Endothelial cell of umbilical vein (primary cell): ENCODE data around the gene DGAT2. TPM values are rescaled to one million over a fixed set of nuclear protein-coding genes. Genes with fewer than 3 reads are reported as not detected.

ENCODE experiments used
- BruUV-seq: library from RNA; stranded (reverse); fragments of 400-500 nt; replicated peaks from 2 replicates; lab custom pipeline; 2021; lab: Mats Ljungman, UMichigan
- CTCF ChIA-PET: fragments of 300-600, 350-600 bp; sonication (Branson Sonifier 250); formaldehyde crosslinking; loops from one replicate; lab custom pipeline; 2021; ENCODE audit warnings: antibody characterized with exemption, inconsistent platforms; lab: Charles Lee
- POLR2A ChIA-PET: fragments of 300-600, 350-600 bp; sonication (Branson Sonifier 250); formaldehyde crosslinking; loops from one replicate; lab custom pipeline; 2021; ENCODE audit warnings: antibody characterized with exemption, inconsistent platforms; lab: Charles Lee
- DNase-seq: peaks from one replicate; pipeline ENCODE4 v3.0.0-alpha.2; 2011; ENCODE audit warnings: low read depth, low spot score
- FAIRE-seq: peaks from 2 replicates; lab custom pipeline; 2011; peaks lifted over from hg19 to GRCh38; lab: Jason Lieb, UNC
- H2AFZ ChIP-seq: 2 replicates; pipeline ENCODE4 v1.6.0; 2012; ENCODE audit warnings: low read depth, low read length, control low read depth, inconsistent platforms
- H3K27ac ChIP-seq: 2 replicates; pipeline ENCODE4 v1.5.1; 2011; ENCODE audit warnings: low read depth, mild to moderate bottlenecking, control low read depth, low read length, moderate library complexity; ENCODE audit not compliant: insufficient read depth
- H3K27me3 ChIP-seq, 2 experiments: 2 replicates each; pipeline versions ENCODE4 v1.6.0 to v1.6.1; 2011; ENCODE audit warnings: low read length in 2 of 2, mixed read lengths in 1 of 2; ENCODE audit not compliant: control insufficient read depth in 2 of 2, insufficient read depth in 2 of 2
- H3K36me3 ChIP-seq, 2 experiments: 2 replicates in 1 of 2; 3 replicates in 1 of 2; pipeline ENCODE4 v1.5.1; 2011; ENCODE audit warnings: low read length in 2 of 2, mild to moderate bottlenecking in 1 of 2, moderate library complexity in 1 of 2; ENCODE audit not compliant: control insufficient read depth in 2 of 2, insufficient read depth in 2 of 2; ENCODE audit errors: extremely low read depth in 1 of 2
- H3K4me1 ChIP-seq: 3 replicates; pipeline ENCODE4 v1.5.1; 2011; ENCODE audit warnings: mild to moderate bottlenecking, low read length; ENCODE audit not compliant: control insufficient read depth, insufficient read depth; ENCODE audit errors: extremely low read depth
- H3K4me2 ChIP-seq: 2 replicates; pipeline ENCODE4 v1.6.1; 2011; ENCODE audit warnings: low read length, control low read depth, mixed read lengths; ENCODE audit not compliant: insufficient read depth
- H3K4me3 ChIP-seq, 3 experiments: fragments of 200-600 bp in 1 of 3; sonication (generic), shearing (Covaris generic) in 1 of 3; replicated peaks in 1 of 3; 2 replicates each; pipeline ENCODE4 v1.5.1; 2011 to 2016; ENCODE audit warnings: control low read depth in 3 of 3, low read length in 3 of 3, mild to moderate bottlenecking in 2 of 3, inconsistent platforms in 1 of 3, low read depth in 1 of 3, moderate library complexity in 1 of 3; ENCODE audit not compliant: insufficient read depth in 1 of 3
- H3K79me2 ChIP-seq: 2 replicates; pipeline ENCODE4 v1.6.0; 2012; ENCODE audit warnings: low read length, inconsistent platforms; ENCODE audit not compliant: control insufficient read depth, insufficient read depth
- H3K9ac ChIP-seq: replicated peaks from 2 replicates; pipeline ENCODE3; 2011; ENCODE audit warnings: low read length, control low read depth; ENCODE audit not compliant: insufficient read depth; ENCODE audit errors: extremely low read depth
- H3K9me1 ChIP-seq: replicated peaks from 3 replicates; pipeline ENCODE4 v1.6.0; 2011; ENCODE audit warnings: mild to moderate bottlenecking, low read length; ENCODE audit not compliant: control insufficient read depth, insufficient read depth; ENCODE audit errors: extremely low read depth
- H3K9me3 ChIP-seq: replicated peaks from 2 replicates; pipeline ENCODE4 v1.5.1; 2012; ENCODE audit warnings: low read length, inconsistent platforms; ENCODE audit not compliant: control insufficient read depth, insufficient read depth
- H4K20me1 ChIP-seq: replicated peaks from 2 replicates; pipeline ENCODE3; 2011; ENCODE audit warnings: mild to moderate bottlenecking, low read length; ENCODE audit not compliant: control insufficient read depth, insufficient read depth; ENCODE audit errors: extremely low read depth
- CTCF ChIP-seq, 2 donors: IDR thresholded peaks; 1 replicate in 1 of 2; 2 replicates in 1 of 2; pipeline ENCODE4 v1.5.1; 2011; ENCODE audit warnings: low read length in 2 of 2, mild to moderate bottlenecking in 2 of 2, moderate library complexity in 2 of 2, control low read depth in 1 of 2, inconsistent platforms in 1 of 2, low read depth in 1 of 2; ENCODE audit not compliant: insufficient read depth in 1 of 2; ENCODE audit errors: extremely low read depth in 1 of 2
- EZH2 ChIP-seq: IDR thresholded peaks from 2 replicates; pipeline ENCODE4 v1.6.1; 2012; ENCODE audit warnings: borderline replicate concordance, low read depth, mild to moderate bottlenecking, moderate library complexity, low read length, inconsistent platforms; ENCODE audit not compliant: severe bottlenecking
- FOS ChIP-seq: IDR thresholded peaks from 2 replicates; pipeline ENCODE4 v1.6.1; 2011; ENCODE audit warnings: mild to moderate bottlenecking, low read length, moderate library complexity, borderline replicate concordance; ENCODE audit not compliant: insufficient read depth
- GATA2 ChIP-seq: IDR thresholded peaks from 2 replicates; pipeline ENCODE4 v1.7.0; 2011; ENCODE audit warnings: low read depth, mild to moderate bottlenecking, moderate library complexity, mixed read lengths, low read length; ENCODE audit not compliant: insufficient read length, insufficient read depth
- JUN ChIP-seq: IDR thresholded peaks from 2 replicates; pipeline ENCODE4 v1.6.1; 2011; ENCODE audit warnings: borderline replicate concordance, low read depth; ENCODE audit not compliant: insufficient read length, insufficient read depth
- MAX ChIP-seq: IDR thresholded peaks from 2 replicates; pipeline ENCODE4 v1.6.1; 2011; ENCODE audit not compliant: insufficient read depth, insufficient read length
- MYC ChIP-seq: IDR thresholded peaks from one replicate; pipeline ENCODE4 v1.6.1; 2011; ENCODE audit warnings: mild to moderate bottlenecking, low read depth, low read length
- POLR2A ChIP-seq: IDR thresholded peaks from 2 replicates; pipeline ENCODE4 v1.6.1; 2012; ENCODE audit warnings: low read depth, mild to moderate bottlenecking, control low read depth, low read length
- POLR2AphosphoS5 ChIP-seq: IDR thresholded peaks from 2 replicates; pipeline ENCODE4 v1.6.1; 2012; ENCODE audit warnings: low read depth, mild to moderate bottlenecking, control low read depth, low read length, moderate library complexity; ENCODE audit not compliant: insufficient read depth
- dilution Hi-C: fragments of 300-500 bp; cut with MboI; formaldehyde crosslinking; loops from one replicate; pipeline ENCODE4 v1.15.0; 2019; ENCODE audit warnings: low sequenced_read_pairs; ENCODE audit not compliant: extremely low pct_ligation_motif_present
- intact Hi-C: fragments of 100-400 bp; cut with micrococcal nuclease; formaldehyde crosslinking; loops from one replicate; pipeline ENCODE4 v1.10.0; 2022
- polyA plus RNA-seq, 4 experiments: library from polyadenylated mRNA; depleted of rRNA in 3 of 4; stranded (reverse) in 3 of 4; unstranded in 1 of 4; fragments of >200 nt; gene quantifications; 2 replicates each; pipeline versions ENCODE4 v1.2.1 to v1.2.3, GENCODE V29; 2011 to 2012; ENCODE audit warnings: missing spikeins in 1 of 4
- total RNA-seq: library from RNA; stranded (reverse); gene quantifications from 2 replicates; pipeline ENCODE4 v1.2.3, GENCODE V29; 2021

The DGAT2 gene
- total and polyA plus RNA-seq, 2 donors (not counting 3 experiments of a cell fraction or from before 2014, with no cell fraction given) = 0.55 to 0.79 TPM

DNA sequence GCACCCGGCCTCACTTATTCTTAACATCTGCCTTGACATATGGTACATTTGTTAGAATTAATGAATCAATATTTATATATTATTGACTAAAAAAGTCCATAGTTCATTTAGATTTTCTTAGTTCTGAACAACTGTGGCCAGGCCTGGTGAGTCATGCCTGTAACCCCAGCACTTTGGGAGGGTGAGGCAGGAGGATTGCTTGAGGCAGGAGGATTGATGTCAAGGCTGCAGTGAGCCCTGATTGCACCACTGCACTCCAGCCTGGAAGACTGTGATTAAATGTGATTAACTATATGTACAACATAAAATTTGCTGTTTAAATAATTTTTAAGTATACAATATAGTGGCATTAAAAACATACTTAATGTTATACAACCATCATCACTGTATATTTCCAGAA is 52.1 kb downstream of the DGAT2 start:
- CTCF ChIA-PET = no interaction called here
- Histone ChIP-seq H3K4me3 (no peak overlapping the region), H3K36me3 (peaks cover 0 to 2% of the 10 kb centered on the region in 2 experiments), H2AFZ (no peak overlapping the region), H3K4me1 (peaks cover 39% of the 10 kb centered on the region), H3K9me3 (no peaks in the 10 kb centered on the region), H3K4me2 (no peak overlapping the region), H3K9me1 (no peaks in the 10 kb centered on the region), H4K20me1 (no peaks in the 10 kb centered on the region), H3K9ac (no peak overlapping the region), H3K79me2 (peaks cover 97% of the 10 kb centered on the region), H3K27ac (no peak overlapping the region), H3K27me3 (no peaks in the 10 kb centered on the region)
- DNase-seq (no peak), FAIRE-seq (no peak)
- no TSS peak for BruUV-seq
- intact Hi-C loops = no loop called here
- TF ChIP-seq POLR2A = no peak
- TF ChIP-seq MAX = no peak
- TF ChIP-seq CTCF (IDR thresholded peaks at IDR 0.05; ENCODE audit: extremely low read depth in 1 of 2, insufficient read depth in 1 of 2, low read depth in 1 of 2, low read length in 2 of 2) = no peak
- no peak for TF ChIP-seq FOS
- no peak for TF ChIP-seq GATA2
- TF ChIP-seq MYC = no peak
- POLR2A ChIA-PET = no interaction called here
- dilution Hi-C loops = no loop called here

GRCh38 chr11:75821202-75821601 is 52.6 kb downstream of the DGAT2 start:
- H3K4me1 ChIP-seq = peaks cover 44% of the 10 kb centered on the region
- H3K9ac ChIP-seq = no peak overlapping the region
- no peak overlapping the region for H2AFZ ChIP-seq
- H4K20me1 ChIP-seq = no peaks in the 10 kb centered on the region
- TF ChIP-seq MAX (no peak), POLR2A (no peak), CTCF (IDR thresholded peaks at IDR 0.05; ENCODE audit: extremely low read depth in 1 of 2, insufficient read depth in 1 of 2, low read depth in 1 of 2, low read length in 2 of 2) (no peak), GATA2 (no peak), EZH2 (no peak), FOS (no peak), MYC (no peak), JUN (no peak), POLR2AphosphoS5 (no peak)
- no peak overlapping the region for H3K4me3 ChIP-seq
- H3K36me3 ChIP-seq = peaks cover 0 to 2% of the 10 kb centered on the region in 2 experiments
- no peaks in the 10 kb centered on the region for H3K9me3 ChIP-seq
- no peak overlapping the region for H3K4me2 ChIP-seq
- dilution Hi-C loops = no loop called here
- DNase-seq (no peak), FAIRE-seq (no peak)
- POLR2A ChIA-PET = no interaction called here
- CTCF ChIA-PET = no interaction called here
- intact Hi-C loops = no loop called here
- BruUV-seq = no TSS peak
- H3K27ac ChIP-seq = no peak overlapping the region
- no peaks in the 10 kb centered on the region for H3K27me3 ChIP-seq
- H3K9me1 ChIP-seq = no peaks in the 10 kb centered on the region
- H3K79me2 ChIP-seq = peaks cover 94% of the 10 kb centered on the region
